Activated CD8-positive, alpha-beta T cell treated with anti-CD3 and anti-CD28 coated beads for 36 hours (primary cell): ENCODE results near the gene STXBP3. TPM values are rescaled to one million over a fixed set of nuclear protein-coding genes. Genes with fewer than 3 reads are reported as not detected.

ENCODE experiments used
- ATAC-seq: fragments of 200-7000 bp; cut with Tn5 transposase; one replicate; pipeline ENCODE4 v1.10.0; 2021; ENCODE audit warnings: mild to moderate bottlenecking, moderate library complexity
- CTCF ChIA-PET: fragments of 350-600 bp; sonication (Branson Sonifier 250); formaldehyde crosslinking; loops from one replicate; lab custom pipeline; 2021; ENCODE audit warnings: antibody characterized with exemption; lab: Charles Lee
- POLR2A ChIA-PET: fragments of 350-600 bp; sonication (Branson Sonifier 250); formaldehyde crosslinking; loops from one replicate; lab custom pipeline; 2021; ENCODE audit warnings: antibody characterized with exemption; lab: Charles Lee
- DNase-seq: peaks from one replicate; pipeline ENCODE4 v3.0.0-alpha.2; 2020
- H3K27ac Mint-ChIP-seq: one replicate; pipeline ENCODE4 v1.8.0; 2021; ENCODE audit warnings: mild to moderate bottlenecking, mixed read lengths
- H3K27me3 Mint-ChIP-seq: one replicate; pipeline ENCODE4 v1.8.0; 2021; ENCODE audit warnings: mixed read lengths
- H3K36me3 Mint-ChIP-seq: one replicate; pipeline ENCODE4 v1.8.0; 2021; ENCODE audit warnings: low read depth, mixed read lengths
- H3K4me1 Mint-ChIP-seq: one replicate; pipeline ENCODE4 v1.8.0; 2021; ENCODE audit warnings: low read depth, mixed read lengths
- H3K4me3 Mint-ChIP-seq: one replicate; pipeline ENCODE4 v1.8.0; 2021; ENCODE audit warnings: mild to moderate bottlenecking, moderate library complexity, mixed read lengths
- H3K9me3 Mint-ChIP-seq: one replicate; pipeline ENCODE4 v1.8.0; 2021; ENCODE audit warnings: mixed read lengths
- CTCF ChIP-seq: fragments of 200-600 bp; IDR thresholded peaks from one replicate; pipeline ENCODE4 v1.8.0; 2022; ENCODE audit warnings: antibody characterized with exemption, mild to moderate bottlenecking
- intact Hi-C: fragments of 100-400 bp; cut with micrococcal nuclease; formaldehyde crosslinking; loops from one replicate; pipeline ENCODE4 v1.10.0; 2022
- total RNA-seq, 2 experiments: library from RNA; stranded (reverse); gene quantifications; one replicate each; pipeline ENCODE4 v1.2.3, GENCODE V29; 2021

STXBP3 gene
- total RNA-seq, 2 experiments from 2014 or later = 34.4 to 38.3 TPM

DNA sequence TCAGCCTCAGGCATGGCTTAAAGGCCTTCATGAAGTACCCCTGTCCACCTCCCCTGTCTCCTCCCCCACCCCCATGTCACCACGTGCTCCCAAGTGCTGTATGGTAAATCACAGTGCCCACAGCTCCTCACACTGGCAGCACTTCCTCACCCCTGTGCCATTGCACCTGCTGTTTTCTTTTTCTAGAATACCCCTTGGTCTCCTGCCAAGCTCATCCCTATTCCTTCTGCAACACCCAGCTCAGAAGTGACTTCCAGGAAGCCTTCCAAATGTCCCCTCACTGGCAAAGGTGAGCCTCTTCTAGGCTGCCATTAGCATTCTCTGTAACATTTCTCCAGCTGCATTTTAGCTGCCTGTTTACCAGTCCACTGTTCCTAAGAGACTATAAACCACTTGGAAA, 101.0 kb downstream of the STXBP3 start:
- Mint-ChIP-seq H3K27me3 (peaks cover 6% of the 10 kb centered on the region), H3K9me3 (no peaks in the 10 kb centered on the region), H3K36me3 (no peaks in the 10 kb centered on the region), H3K27ac (no peak overlapping the region), H3K4me1 (peaks cover 4% of the 10 kb centered on the region), H3K4me3 (no peak overlapping the region)
- ChIA-PET CTCF (interaction anchor here (8.8 kb wide), 1 partner anchor 20 kb away, joined by 74 read pairs; no protein-coding TSS in a partner anchor), POLR2A (interaction anchor here (0.6 kb wide), 1 partner anchor 58 kb away, joined by 5 read pairs; no protein-coding TSS in a partner anchor)
- no peak for TF ChIP-seq CTCF
- DNase-seq (no peak), ATAC-seq (no peak)
- intact Hi-C loops = no loop called here

DNA sequence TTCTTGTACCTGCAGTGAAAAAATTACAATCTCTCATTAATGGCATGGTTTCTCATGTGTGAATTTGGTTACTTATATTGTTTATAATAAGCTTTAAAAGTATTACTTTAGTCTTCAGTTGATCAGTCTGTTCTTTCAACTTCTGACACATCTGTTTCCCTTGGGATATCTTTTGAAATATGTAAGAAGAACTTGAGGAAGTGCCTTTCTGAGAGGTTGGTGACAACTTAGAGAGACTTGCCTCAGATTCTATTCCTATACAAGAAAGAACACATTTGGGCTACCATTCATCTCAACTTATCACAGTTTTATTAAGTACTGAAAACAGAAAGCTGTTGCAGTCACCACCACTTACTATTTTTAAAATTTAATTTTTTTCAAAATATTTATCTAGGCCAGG, 102.3 kb downstream of the STXBP3 start:
- Mint-ChIP-seq H3K27me3 (peaks cover 6% of the 10 kb centered on the region), H3K36me3 (no peaks in the 10 kb centered on the region), H3K9me3 (no peaks in the 10 kb centered on the region), H3K4me3 (no peak overlapping the region), H3K4me1 (peaks cover 4% of the 10 kb centered on the region), H3K27ac (no peak overlapping the region)
- ChIA-PET POLR2A (no interaction called here), CTCF (interaction anchor here (1.1 to 2.0 kb wide), 3 partner anchors 9 to 44 kb away, joined by 3 to 11 read pairs (median 3); no protein-coding TSS in a partner anchor)
- ATAC-seq (no peak), DNase-seq (no peak)
- no peak for TF ChIP-seq CTCF
- intact Hi-C loops = no loop called here

- H3K36me3 Mint-ChIP-seq = no peaks in the 10 kb centered on the region
- POLR2A ChIA-PET = interaction anchor here (1.0 kb wide), 1 partner anchor 13 kb away, joined by 3 read pairs; no protein-coding TSS in a partner anchor
- peaks cover 6% of the 10 kb centered on the region for H3K27me3 Mint-ChIP-seq
- no peak overlapping the region for H3K4me3 Mint-ChIP-seq
- no peak for DNase-seq
- no peak for ATAC-seq
- TF ChIP-seq CTCF = no peak
- intact Hi-C loops = no loop called here
- H3K9me3 Mint-ChIP-seq = no peaks in the 10 kb centered on the region
- peaks cover 4% of the 10 kb centered on the region for H3K4me1 Mint-ChIP-seq
- H3K27ac Mint-ChIP-seq = no peak overlapping the region
- CTCF ChIA-PET = no interaction called here
Measured at GRCh38 chr1:108850929-108851328, 104.5 kb downstream of the STXBP3 start.

DNA sequence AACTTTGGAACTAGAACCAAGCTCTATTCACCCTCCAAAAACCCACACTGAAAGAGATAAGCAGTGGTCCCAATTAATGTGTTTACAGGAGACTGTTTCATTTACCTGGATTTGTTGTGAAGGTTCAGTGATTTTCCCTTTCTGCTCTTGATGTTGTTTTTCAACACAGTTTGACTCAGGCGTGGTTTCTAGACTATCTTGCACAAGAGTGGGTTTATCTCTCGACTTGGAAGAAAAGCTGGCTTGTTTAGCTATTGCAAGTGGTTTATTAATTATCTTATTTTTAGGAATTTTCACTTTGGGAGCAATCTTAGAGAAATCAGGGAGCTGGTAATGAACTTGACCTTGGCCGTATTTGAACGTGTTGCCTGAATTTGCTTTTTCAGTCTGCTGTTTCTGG, 105.1 kb downstream of the STXBP3 start:
- Mint-ChIP-seq H3K27me3 (peaks cover 7% of the 10 kb centered on the region), H3K27ac (no peak overlapping the region), H3K4me1 (peaks cover 4% of the 10 kb centered on the region), H3K9me3 (no peaks in the 10 kb centered on the region), H3K4me3 (no peak overlapping the region), H3K36me3 (no peaks in the 10 kb centered on the region)
- CTCF ChIA-PET = interaction anchor here (0.6 to 0.8 kb wide), 2 partner anchors 23 to 34 kb away, joined by 3 read pairs; no protein-coding TSS in a partner anchor
- ATAC-seq = no peak
- DNase-seq = no peak
- intact Hi-C loops = no loop called here
- POLR2A ChIA-PET = interaction anchor here (1.0 kb wide), 1 partner anchor 13 kb away, joined by 3 read pairs; no protein-coding TSS in a partner anchor
- TF ChIP-seq CTCF = no peak

- H3K4me3 Mint-ChIP-seq = no peak overlapping the region
- intact Hi-C loops = no loop called here
- no peak for DNase-seq
- no peak overlapping the region for H3K27ac Mint-ChIP-seq
- CTCF ChIA-PET = interaction anchor here (0.6 to 1.2 kb wide), 4 partner anchors 14 to 35 kb away, joined by 3 read pairs; no protein-coding TSS in a partner anchor
- ATAC-seq = no peak
- POLR2A ChIA-PET = no interaction called here
- no peaks in the 10 kb centered on the region for H3K36me3 Mint-ChIP-seq
- peaks cover 4% of the 10 kb centered on the region for H3K4me1 Mint-ChIP-seq
- H3K27me3 Mint-ChIP-seq = peaks cover 8% of the 10 kb centered on the region
- no peak for TF ChIP-seq CTCF
- H3K9me3 Mint-ChIP-seq = no peaks in the 10 kb centered on the region
Measured at GRCh38 chr1:108852221-108852975, 105.9 kb downstream of the STXBP3 start.
